NCI-H1436 treated with DMSO at 0.1 percent for 48 hours (cell line): Measurements from ENCODE around the gene C3.
"Not testable (repeated sequence)": the region's sequence is repeated elsewhere in the genome, so short reads cannot be mapped to it uniquely, and the experiment has no call there.

Experiments used
- DNase-seq: peaks from one replicate; lab custom pipeline; 2025; lab: John Stamatoyannopoulos, UW

Gene C3

GRCh38 chr19:6692027-6692426, 28.4 kb downstream of the C3 start:
- no peak for DNase-seq

DNA sequence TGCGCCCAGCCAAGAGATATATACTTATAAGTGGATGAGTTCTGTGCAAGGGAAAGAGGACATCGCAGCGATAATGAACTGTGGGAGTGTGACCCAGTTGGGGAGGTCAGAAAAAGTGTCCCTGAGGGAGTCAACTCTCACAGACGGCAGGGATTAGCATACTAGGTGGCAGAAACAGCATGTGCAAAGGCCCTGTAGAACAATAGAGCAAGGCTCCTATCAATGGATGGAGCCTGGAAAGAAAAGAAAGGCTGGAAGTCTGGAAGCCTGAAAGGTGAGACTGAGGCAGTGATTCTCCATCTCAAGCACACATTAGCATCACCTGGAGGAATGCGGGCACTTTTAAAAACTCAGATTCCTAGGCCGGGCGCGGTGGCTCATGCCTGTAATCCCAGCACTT, 29.1 kb downstream of the C3 start:
- no peak for DNase-seq

DNA sequence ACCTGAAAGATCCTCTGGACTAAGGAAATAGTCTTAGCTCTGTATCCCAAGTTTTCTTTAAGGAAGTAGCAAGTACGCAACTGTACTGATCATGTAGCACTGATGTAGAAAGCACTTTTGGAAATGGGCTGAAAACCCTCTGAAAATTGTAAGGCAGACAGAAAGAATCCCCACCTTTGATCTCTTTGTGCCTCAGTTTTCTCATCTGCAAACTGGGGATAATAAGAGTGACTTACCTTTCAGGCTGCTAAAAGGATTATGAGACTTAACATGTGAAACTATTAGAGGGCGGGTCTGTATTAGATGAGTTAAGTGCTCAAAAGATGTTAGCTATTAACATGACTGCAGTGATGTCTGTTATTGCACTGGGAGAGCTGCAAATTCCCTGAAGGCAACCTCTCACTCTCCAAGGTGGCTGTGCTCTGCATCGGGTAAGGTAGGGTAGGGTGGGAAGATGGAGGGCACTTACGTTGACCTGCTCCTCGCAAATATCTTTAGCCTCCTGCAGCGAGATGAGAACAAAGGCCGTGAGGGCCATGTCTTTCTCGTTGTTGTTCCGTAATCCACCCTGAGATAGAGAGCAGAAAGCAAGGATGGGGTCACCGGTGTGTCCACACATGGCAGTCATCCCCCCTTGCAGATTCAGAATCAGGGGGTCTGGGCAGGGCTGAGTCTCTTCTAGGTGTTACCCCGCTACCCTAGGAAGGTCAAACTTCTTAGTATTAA, 30.1 kb downstream of the C3 start:
- DNase-seq = no peak

- no peak for DNase-seq
Observed at GRCh38 chr19:6687114-6687513, 33.3 kb downstream of the C3 start.

DNA sequence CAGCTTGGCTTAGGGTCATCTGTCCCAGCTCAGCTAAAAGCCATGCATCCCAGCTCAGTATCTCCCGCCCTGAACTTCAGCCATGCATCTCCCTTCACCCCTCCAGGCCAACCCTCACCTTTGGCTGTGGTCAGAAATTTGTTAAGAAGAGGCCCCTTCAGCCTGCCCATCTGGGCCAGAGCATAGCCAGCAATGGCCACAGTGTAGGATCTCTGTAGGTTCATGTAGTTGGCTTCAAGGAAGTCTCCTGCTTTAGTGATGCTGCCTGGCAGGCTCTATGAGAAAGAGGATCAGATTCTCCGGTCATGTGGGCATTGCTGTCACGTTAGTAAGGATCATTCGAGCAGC, 33.8 kb downstream of the C3 start:
- DNase-seq = no peak

GRCh38 chr19:6685962-6686627, 34.4 kb downstream of the C3 start:
- DNase-seq = no peak

DNA sequence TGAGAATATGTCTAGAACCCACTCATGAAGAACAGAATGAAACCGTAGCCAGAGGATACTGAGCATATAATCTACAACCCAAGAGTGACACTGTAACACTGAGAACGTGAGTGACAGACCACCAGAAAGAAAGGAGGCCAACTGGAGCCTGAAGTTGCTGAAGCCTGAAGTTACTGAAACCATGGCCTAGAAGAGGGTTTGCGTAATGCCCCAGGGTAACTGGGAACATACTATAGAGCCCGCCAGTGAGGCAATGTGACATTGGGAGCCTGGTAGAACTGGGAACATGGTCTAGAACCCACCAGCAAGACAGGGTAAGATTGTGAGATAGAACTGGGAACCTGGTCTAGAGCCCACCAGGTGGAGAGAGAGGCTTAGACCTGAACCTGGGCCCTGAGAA, 35.0 kb downstream of the C3 start:
- no peak for DNase-seq

DNA sequence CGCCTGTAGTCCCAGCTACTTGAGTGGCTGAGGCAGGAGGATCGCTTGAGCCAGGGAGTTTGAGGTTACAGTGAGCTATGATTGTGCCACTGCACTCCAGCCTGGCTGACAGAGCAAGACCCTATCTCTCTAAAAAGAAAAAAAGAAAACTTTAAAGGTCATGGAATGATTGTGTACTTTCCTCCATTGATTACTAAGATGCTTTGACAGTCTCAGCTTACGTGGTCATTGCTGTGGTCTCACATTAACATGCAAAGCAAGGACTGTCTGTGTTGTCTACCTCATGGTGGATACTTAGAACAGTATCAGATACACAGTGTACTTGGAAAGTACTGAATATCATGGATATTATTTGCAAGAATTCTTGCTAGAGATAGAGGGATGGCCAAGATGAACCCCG, 36.5 kb downstream of the C3 start:
- no peak for DNase-seq

DNA sequence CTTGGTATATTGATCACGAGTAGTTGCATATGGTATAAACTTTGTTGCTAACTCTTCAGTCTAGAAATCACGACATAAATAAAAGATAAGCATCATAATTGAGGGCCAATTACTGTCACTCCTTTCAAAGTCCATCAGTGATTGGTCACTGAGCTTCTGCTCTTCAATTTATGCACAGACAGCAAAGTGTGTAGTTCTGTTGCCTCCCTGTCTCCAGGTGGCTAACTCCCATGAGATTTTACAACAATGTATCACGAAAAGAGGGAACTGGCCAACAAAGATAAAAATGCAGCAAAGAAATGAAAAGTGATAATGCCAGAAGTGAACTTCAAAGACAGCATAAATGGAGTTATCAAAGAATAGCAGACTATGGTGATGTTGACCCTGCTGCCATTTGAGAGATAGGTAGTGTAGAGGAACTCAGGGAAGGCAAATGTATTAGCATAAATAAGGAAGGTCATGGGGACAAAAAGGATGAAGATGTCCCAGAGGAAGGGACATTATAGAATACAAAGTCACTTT, 37.8 kb downstream of the C3 start:
- no peak for DNase-seq

GRCh38 chr19:6680141-6680540, 40.3 kb downstream of the C3 start:
- no peak for DNase-seq

- DNase-seq = no peak
Observed at GRCh38 chr19:6679139-6679538, 41.3 kb downstream of the C3 start.

DNA sequence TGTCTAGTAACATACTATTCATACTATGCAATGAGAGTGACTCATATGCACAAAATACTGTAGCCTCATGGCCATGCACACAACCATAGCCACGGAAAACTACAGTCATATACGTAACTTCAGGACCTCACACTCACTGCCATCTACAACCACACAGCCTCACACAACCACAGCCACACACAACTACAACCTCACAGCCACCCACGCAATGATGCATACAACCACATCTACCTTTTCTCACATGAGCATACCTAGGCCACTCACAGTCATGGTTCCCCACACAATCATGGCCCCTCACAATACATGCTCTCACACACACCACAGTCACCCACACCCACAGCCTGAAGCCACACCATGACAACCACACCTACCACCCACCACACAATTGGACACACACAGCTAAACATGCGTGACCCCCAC, 41.8 kb downstream of the C3 start:
- DNase-seq = no peak

- no peak for DNase-seq
Observed at GRCh38 chr19:6677883-6678689, 42.4 kb downstream of the C3 start.

DNA sequence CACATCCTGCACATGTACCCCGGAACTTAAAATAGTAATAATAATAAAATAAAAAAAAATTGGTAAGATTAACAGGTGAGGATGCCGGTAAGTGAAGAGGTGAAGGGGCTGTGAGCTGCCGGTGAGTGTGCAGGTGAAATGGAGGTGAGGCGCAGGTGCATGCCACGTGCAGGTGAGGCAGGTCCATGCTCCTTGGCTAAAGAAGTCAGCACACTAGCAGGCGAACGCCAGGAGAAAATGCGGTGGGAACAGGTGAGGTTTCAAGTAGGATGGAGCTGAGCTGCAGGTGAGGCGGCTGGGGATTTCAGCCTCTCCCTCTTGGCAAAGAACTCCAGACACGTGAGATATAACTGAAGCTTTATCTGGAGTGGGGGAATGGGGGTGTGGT, 43.0 kb downstream of the C3 start:
- DNase-seq = no peak

DNA sequence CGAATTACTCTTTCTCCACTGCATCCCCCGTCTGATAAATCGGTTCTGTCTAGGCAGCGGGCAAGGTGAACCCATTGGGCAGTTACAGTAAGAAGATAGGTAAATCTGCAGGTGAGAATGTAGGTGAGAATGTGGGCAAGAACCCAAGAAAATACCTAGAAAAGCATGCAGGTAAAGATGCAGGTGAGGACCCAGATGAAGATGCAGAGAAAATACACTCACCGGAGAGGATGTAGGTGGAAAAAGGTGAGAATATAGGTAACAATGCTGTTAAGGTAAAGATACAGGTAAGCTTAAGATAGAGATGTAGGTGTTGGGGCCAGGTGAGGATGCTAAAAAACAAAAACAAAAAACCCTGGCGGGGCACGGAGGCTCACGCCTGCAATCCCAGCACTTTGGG, 44.2 kb downstream of the C3 start:
- no peak for DNase-seq

DNA sequence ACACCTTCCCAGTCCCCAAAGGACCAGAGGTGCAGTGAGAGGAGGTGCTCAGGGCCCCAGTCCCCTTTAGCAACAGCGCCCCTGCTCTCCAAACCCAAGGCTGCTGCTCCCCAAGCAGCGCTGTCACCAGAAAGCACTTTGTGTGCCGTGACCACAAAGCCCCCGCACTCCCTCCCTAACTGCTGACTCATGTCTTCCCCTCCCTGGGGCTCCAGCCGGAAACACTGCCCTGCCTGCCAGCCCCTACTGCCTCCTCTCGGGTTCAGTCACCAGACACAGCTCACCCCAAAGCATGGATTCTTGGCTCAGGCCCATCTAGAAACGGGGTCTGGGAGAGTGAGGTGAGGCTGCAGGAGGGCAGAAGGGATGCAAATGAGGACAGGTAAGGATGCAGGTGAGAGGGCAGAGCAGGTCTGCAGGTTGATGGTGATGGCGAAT, 45.6 kb downstream of the C3 start:
- peak; percentile 12 for DNase-seq

DNA sequence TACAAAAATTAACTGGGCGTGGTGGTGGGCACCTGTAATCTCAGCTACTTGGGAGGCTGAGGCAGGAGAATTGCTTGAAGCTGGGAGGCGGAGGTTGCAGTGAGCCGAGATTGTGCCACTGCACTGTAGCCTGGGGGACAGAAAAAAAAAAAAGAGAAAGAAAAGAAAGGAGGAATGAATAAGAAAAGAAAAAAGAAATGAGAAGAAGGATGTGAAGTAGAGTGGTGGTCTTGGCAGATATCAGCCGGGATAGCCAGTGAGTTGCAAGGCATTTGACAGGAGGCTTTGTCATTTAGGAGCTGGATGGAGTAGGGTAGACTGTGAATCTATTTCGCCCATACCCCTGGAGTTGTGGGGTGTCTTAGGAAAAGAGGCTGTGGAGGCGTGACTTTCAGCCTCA, 46.0 kb downstream of the C3 start:
- DNase-seq = not testable (repeated sequence)

DNA sequence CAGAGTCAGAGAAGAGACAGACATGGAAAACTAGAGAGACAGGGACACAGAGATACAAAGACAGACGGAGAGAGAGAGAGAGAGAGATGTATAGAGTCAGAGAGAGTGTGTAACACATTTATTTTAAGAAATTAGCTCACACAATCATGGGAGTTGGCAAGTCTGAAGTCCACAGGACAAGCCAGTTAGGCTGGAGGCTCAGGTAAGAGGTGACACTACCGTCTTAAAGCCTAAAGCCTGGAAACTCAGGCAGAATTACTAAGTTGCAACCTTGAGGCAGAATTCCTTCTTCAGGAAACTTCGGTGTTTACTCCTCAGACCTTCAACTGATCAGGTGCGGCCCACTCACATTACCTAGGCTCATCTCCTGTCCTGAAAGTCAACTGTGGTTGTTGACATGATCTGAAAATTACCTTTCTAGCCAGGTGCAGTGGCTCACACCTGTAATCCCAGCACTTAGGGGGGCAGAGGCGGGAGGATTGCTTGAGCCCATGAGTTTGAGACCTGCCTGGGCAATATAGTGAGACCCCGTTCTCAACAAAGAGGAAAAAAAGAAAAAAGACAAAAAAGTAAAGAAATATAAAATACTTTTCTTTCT, 47.7 kb downstream of the C3 start:
- DNase-seq = no peak

GRCh38 chr19:6671960-6672359, 48.5 kb downstream of the C3 start:
- DNase-seq = no peak

DNA sequence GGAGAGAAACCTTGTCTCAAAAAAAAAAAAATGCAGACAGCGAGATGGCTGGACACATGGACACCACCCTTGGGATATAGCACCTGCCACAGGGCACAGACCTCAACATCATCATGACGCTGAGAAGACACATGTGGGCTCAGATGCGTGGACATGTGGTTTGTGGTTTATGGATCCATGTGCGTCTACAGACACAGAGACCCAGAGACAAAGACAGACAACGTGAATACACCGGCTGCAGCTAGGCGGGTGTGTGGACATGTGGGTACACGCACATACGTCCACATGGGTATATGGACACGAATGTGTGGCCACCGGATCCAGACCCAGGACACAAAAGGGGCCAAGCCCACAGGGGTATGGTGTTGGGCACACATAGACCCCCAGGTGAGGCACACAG, 51.8 kb downstream of the C3 start:
- no peak for DNase-seq

- no peak for DNase-seq
Observed at GRCh38 chr19:6667114-6667627, 53.3 kb downstream of the C3 start.

GRCh38 chr19:6664916-6665315, 55.5 kb downstream of the C3 start:
- no peak for DNase-seq
